Ishikawa (cell line): ENCODE measurements around the gene R3HDM1.

ENCODE experiments used
- CEBPB ChIP-seq: IDR thresholded peaks from 2 replicates; pipeline ENCODE4 v1.6.1; 2012
- CREB1 ChIP-seq: IDR thresholded peaks from 2 replicates; pipeline ENCODE4 v1.6.1; 2012; ENCODE audit warnings: low read depth
- EGR1 ChIP-seq: IDR thresholded peaks from 2 replicates; pipeline ENCODE4 v1.6.1; 2012
- EP300 ChIP-seq: IDR thresholded peaks from 2 replicates; pipeline ENCODE4 v1.6.1; 2012; ENCODE audit warnings: borderline replicate concordance
- FOXM1 ChIP-seq: IDR thresholded peaks from 2 replicates; pipeline ENCODE4 v1.6.1; 2012; ENCODE audit warnings: low read depth, borderline replicate concordance
- MAX ChIP-seq: IDR thresholded peaks from 2 replicates; pipeline ENCODE4 v1.6.1; 2012
- RAD21 ChIP-seq: IDR thresholded peaks from 2 replicates; pipeline ENCODE4 v1.6.1; 2012; ENCODE audit warnings: low read depth
- REST ChIP-seq: IDR thresholded peaks from 2 replicates; pipeline ENCODE4 v1.6.1; 2012; ENCODE audit warnings: low read depth, mild to moderate bottlenecking
- TAF1 ChIP-seq: IDR thresholded peaks from 2 replicates; pipeline ENCODE4 v1.6.1; 2012; ENCODE audit warnings: low read depth, mild to moderate bottlenecking
- TCF12 ChIP-seq: IDR thresholded peaks from 2 replicates; pipeline ENCODE4 v1.6.1; 2012; ENCODE audit warnings: low read depth
- TEAD4 ChIP-seq: IDR thresholded peaks from 2 replicates; pipeline ENCODE4 v1.6.1; 2012
- YY1 ChIP-seq: IDR thresholded peaks from 2 replicates; pipeline ENCODE4 v1.6.1; 2012; ENCODE audit warnings: low read depth
- ZBTB7A ChIP-seq: IDR thresholded peaks from 2 replicates; pipeline ENCODE4 v1.6.1; 2012; ENCODE audit warnings: low read depth

DNA sequence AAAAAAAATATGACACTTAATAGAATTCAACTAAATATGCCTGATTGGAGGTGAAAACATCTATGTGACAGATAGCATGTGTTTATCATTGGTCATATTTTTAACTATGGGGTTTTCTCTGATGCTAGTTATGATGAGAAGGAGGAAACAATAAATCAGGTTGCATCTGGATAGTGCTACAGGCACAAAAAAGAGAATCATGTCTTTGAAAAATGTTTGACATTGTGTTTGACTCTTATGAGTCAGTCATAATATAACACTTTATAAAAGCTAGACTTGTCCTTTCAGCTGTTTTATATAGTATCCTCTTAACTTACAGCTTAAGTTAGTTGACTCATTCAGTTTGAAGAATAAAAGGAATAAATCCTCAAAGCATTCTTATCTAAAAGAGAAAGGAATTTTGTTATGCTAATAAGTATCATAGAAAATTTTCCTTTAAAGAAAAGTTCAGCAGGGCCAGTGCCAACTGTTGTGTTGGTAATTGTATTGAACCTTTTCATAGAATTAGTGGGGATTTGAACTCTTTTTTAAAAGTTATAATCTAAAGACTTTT is 131.9 kb downstream of the R3HDM1 start:
- no peak for TF ChIP-seq FOXM1
- no peak for TF ChIP-seq CEBPB
- TF ChIP-seq CREB1: no peak
- no peak for TF ChIP-seq EGR1
- TF ChIP-seq YY1: no peak
- TF ChIP-seq TAF1: no peak
- no peak for TF ChIP-seq REST
- no peak for TF ChIP-seq EP300
- TF ChIP-seq TCF12: no peak
- no peak for TF ChIP-seq ZBTB7A
- no peak for TF ChIP-seq RAD21
- no peak for TF ChIP-seq MAX
- TF ChIP-seq TEAD4: no peak
